ENCODE measurements around the gene ELMOD3. TPM values are rescaled to one million over a fixed set of nuclear protein-coding genes. Genes with fewer than 3 reads are reported as not detected.

Gene ELMOD3
- total and polyA plus RNA-seq, 4 donors = 5.5 to 15.8 (median 8.0) TPM

DNA sequence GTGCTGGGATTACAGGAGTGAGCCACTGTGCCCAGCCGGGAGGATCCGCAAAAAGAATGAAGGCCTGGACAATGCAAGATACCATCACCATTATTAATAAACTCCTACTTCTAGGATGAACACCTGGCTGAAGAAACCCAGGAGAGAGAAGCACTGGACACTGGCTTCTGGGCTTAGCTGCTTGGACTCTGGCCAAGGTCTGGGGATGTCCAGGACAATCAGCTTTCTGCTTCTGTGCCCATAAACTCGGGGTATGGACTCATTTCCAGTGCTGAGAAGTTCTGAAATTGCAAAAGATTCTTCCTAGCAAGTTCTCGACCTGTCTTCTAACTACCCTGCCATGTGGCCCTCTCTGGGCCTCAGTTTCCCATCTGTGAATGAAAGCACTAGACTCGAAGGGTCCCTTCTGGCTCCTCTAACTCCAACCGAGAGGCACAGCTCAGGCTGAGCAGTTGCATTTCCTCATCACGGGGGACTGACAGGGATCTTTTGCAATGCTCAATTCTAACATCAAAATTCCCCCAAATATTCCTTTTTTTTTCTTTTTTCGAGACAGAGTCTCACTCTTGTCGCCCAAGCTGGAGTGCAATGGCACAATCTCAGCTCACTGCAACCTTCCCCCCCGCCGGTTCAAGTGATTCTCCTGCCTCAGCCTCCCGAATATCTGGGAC, 61.5 kb downstream of the ELMOD3 start:
- Histone ChIP-seq H3K27me3 (ENCODE audit: control insufficient read depth in 4 of 4, insufficient read depth in 4 of 4, low read length in 3 of 4) (no peaks in the 10 kb centered on the region), H3K9me3 (ENCODE audit: control insufficient read depth in 4 of 4, low read length in 3 of 4) (no peaks in the 10 kb centered on the region), H3K9ac (ENCODE audit: low read depth in 1 of 2, low read length in 2 of 2) (no peak overlapping the region), H3K27ac (ENCODE audit: low read depth in 1 of 2, low read length in 2 of 2) (no peak overlapping the region), H3K4me3 (ENCODE audit: low read depth in 1 of 3, low read length in 3 of 3) (no peak overlapping the region), H3K36me3 (ENCODE audit: control insufficient read depth in 4 of 4, insufficient read depth in 3 of 4, low read depth in 1 of 4, low read length in 3 of 4) (no peaks in the 10 kb centered on the region), H3K4me1 (ENCODE audit: control insufficient read depth in 4 of 4, insufficient read depth in 4 of 4, low read length in 3 of 4) (peaks cover 17 to 40% (median 28%) of the 10 kb centered on the region in 4 donors)
- TF ChIP-seq, protein P1, sequence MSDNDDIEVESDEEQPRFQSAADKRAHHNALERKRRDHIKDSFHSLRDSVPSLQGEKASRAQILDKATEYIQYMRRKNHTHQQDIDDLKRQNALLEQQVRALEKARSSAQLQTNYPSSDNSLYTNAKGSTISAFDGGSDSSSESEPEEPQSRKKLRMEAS (IDR thresholded peaks at IDR 0.05) = no peak
- no peak for TF ChIP-seq GABPA (IDR thresholded peaks at IDR 0.05 in 1 of 2, conservative IDR thresholded peaks at IDR 0.05 in 1 of 2)
- no peak for TF ChIP-seq HNF4G (IDR thresholded peaks at IDR 0.05)
- TF ChIP-seq, protein P2, sequence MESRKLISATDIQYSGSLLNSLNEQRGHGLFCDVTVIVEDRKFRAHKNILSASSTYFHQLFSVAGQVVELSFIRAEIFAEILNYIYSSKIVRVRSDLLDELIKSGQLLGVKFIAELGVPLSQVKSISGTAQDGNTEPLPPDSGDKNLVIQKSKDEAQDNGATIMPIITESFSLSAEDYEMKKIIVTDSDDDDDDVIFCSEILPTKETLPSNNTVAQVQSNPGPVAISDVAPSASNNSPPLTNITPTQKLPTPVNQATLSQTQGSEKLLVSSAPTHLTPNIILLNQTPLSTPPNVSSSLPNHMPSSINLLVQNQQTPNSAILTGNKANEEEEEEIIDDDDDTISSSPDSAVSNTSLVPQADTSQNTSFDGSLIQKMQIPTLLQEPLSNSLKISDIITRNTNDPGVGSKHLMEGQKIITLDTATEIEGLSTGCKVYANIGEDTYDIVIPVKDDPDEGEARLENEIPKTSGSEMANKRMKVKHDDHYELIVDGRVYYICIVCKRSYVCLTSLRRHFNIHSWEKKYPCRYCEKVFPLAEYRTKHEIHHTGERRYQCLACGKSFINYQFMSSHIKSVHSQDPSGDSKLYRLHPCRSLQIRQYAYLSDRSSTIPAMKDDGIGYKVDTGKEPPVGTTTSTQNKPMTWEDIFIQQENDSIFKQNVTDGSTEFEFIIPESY (IDR thresholded peaks at IDR 0.05) = no peak
- no peak for TF ChIP-seq SP1 (IDR thresholded peaks at IDR 0.05)
- no peak for TF ChIP-seq TAF1 (conservative IDR thresholded peaks at IDR 0.05)
- TF ChIP-seq NR2F2 (IDR thresholded peaks at IDR 0.05) = no peak
- TF ChIP-seq JUND (IDR thresholded peaks at IDR 0.05) = no peak
- TF ChIP-seq RXRA (IDR thresholded peaks at IDR 0.05) = no peak
- TF ChIP-seq RAD21 (IDR thresholded peaks at IDR 0.05) = no peak
- TF ChIP-seq FOXA2 (IDR thresholded peaks at IDR 0.05) = no peak
- TF ChIP-seq, protein P3, sequence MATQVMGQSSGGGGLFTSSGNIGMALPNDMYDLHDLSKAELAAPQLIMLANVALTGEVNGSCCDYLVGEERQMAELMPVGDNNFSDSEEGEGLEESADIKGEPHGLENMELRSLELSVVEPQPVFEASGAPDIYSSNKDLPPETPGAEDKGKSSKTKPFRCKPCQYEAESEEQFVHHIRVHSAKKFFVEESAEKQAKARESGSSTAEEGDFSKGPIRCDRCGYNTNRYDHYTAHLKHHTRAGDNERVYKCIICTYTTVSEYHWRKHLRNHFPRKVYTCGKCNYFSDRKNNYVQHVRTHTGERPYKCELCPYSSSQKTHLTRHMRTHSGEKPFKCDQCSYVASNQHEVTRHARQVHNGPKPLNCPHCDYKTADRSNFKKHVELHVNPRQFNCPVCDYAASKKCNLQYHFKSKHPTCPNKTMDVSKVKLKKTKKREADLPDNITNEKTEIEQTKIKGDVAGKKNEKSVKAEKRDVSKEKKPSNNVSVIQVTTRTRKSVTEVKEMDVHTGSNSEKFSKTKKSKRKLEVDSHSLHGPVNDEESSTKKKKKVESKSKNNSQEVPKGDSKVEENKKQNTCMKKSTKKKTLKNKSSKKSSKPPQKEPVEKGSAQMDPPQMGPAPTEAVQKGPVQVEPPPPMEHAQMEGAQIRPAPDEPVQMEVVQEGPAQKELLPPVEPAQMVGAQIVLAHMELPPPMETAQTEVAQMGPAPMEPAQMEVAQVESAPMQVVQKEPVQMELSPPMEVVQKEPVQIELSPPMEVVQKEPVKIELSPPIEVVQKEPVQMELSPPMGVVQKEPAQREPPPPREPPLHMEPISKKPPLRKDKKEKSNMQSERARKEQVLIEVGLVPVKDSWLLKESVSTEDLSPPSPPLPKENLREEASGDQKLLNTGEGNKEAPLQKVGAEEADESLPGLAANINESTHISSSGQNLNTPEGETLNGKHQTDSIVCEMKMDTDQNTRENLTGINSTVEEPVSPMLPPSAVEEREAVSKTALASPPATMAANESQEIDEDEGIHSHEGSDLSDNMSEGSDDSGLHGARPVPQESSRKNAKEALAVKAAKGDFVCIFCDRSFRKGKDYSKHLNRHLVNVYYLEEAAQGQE (IDR thresholded peaks at IDR 0.05) = no peak
- TF ChIP-seq, protein P4, sequence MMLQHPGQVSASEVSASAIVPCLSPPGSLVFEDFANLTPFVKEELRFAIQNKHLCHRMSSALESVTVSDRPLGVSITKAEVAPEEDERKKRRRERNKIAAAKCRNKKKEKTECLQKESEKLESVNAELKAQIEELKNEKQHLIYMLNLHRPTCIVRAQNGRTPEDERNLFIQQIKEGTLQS (IDR thresholded peaks at IDR 0.05) = no peak
- no peak for TF ChIP-seq FOXA1 (IDR thresholded peaks at IDR 0.05)
- no peak for DNase-seq (ENCODE audit: low spot score)
- 86% methylated on average over 12 of the region's 12 CpGs for WGBS

DNA sequence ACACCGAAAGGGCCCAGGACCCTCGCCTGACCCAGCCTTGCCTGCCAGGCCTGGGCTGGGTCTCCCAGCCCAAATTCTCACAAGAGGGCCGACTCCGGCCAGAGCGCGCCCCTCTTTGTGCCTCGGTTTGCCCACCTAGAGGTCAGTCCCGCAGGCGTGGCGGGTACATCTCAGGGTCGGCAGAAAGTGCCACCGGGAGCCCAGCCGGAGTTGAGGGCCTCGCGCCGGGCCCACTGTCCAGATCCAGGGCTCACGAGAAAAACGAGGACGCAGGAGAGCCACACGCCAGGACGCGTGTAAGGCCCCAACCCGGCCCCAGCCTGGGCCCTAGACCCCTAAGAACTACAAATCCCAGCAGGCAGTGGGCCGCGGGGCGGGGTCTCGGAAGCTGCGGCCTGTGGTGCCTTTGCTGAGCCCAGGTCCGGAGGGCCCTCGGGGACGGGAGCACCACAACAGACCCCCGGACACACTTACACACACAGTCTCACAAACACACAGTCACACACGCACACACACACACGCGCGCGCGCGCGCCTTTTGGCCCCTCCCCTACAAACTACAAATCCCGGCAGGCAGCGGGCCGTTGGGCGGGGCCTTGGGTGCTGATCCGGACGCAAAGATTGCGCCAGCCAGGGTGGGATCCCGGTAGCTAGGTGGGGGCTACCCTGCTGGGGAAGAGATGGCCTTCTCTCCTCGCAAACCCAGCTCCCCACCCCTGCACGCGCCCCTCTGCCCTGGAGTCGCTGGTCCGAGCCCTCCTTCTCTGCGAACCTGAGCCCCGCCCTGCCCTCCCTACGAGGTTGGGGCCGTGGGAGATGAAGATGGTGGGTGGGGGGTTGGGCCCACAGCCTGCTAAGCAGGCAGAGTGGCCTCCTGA, 63.8 kb downstream of the ELMOD3 start, which contains the start of gene SH2D6:
SH2D6 (plus strand) TSS at position 583 of the 877 bp plus-strand sequence. CDS start 10,752 bp downstream, outside the sequence.
- Histone ChIP-seq H3K9me3 (ENCODE audit: control insufficient read depth in 4 of 4, low read length in 3 of 4) (no peaks in the 10 kb centered on the region), H3K27me3 (ENCODE audit: control insufficient read depth in 4 of 4, insufficient read depth in 4 of 4, low read length in 3 of 4) (no peaks in the 10 kb centered on the region), H3K36me3 (ENCODE audit: control insufficient read depth in 4 of 4, insufficient read depth in 3 of 4, low read depth in 1 of 4, low read length in 3 of 4) (no peaks in the 10 kb centered on the region), H3K9ac (ENCODE audit: low read depth in 1 of 2, low read length in 2 of 2) (peak within 1 kb of the TSS; percentile 45 to 73), H3K4me1 (ENCODE audit: control insufficient read depth in 4 of 4, insufficient read depth in 4 of 4, low read length in 3 of 4) (peaks cover 26 to 56% (median 43%) of the 10 kb centered on the region in 4 donors), H3K4me3 (ENCODE audit: low read depth in 1 of 3, low read length in 3 of 3) (peak within 1 kb of the TSS; percentile 50 to 88 (median 75)), H3K27ac (ENCODE audit: low read depth in 1 of 2, low read length in 2 of 2) (peak within 1 kb of the TSS; percentile 71 to 92)
- peak; percentile 87 for DNase-seq (ENCODE audit: low spot score)
- 17% methylated on average over 57 of the region's 57 CpGs for WGBS
- TF ChIP-seq RAD21 (IDR thresholded peaks at IDR 0.05) (peak in 1 of 2 donors; percentile 6), EGR1 (IDR thresholded peaks at IDR 0.05; ENCODE audit: low read depth in 2 of 2) (no peak), FOXA1 (IDR thresholded peaks at IDR 0.05) (no peak), SP1 (IDR thresholded peaks at IDR 0.05) (peak; percentile 31), JUND (IDR thresholded peaks at IDR 0.05) (no peak), RXRA (IDR thresholded peaks at IDR 0.05) (no peak), GABPA (IDR thresholded peaks at IDR 0.05 in 1 of 2, conservative IDR thresholded peaks at IDR 0.05 in 1 of 2) (no peak), NR2F2 (IDR thresholded peaks at IDR 0.05) (no peak), FOXA2 (IDR thresholded peaks at IDR 0.05) (no peak)
- TF ChIP-seq, protein P3 (IDR thresholded peaks at IDR 0.05) = no peak
- TF ChIP-seq, protein P4 (IDR thresholded peaks at IDR 0.05) = no peak
- TF ChIP-seq, protein P1 (IDR thresholded peaks at IDR 0.05) = no peak
